GM21360 (cell line): ENCODE results near the gene YTHDF1.

Experiments used
- ATAC-seq: cut with Tn5 transposase; IDR thresholded peaks from one replicate; pipeline ENCODE4 v1.9.1; 2021; ENCODE audit warnings: mild to moderate bottlenecking, moderate library complexity; ENCODE audit not compliant: unreplicated experiment

Gene YTHDF1

DNA sequence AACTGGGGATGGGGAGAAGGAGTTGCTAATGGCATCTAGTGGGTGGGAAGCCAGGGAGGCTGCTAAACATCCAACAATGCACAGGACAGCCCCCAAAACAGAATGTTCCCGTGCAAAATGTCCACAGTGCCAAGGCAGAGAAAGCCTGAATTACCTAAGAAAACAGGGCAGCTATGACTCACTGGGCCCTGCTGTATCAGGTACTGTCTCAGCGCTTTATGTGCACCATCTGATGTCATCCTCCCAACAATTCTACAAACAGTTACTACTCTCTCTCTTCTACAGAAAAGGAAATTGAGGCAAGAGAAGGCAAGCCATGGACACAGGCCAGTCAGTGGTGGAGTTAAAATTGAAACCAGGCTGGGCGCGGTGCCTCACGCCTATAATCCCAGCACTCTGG is 3.1 kb downstream of the YTHDF1 start:
- ATAC-seq = no peak

DNA sequence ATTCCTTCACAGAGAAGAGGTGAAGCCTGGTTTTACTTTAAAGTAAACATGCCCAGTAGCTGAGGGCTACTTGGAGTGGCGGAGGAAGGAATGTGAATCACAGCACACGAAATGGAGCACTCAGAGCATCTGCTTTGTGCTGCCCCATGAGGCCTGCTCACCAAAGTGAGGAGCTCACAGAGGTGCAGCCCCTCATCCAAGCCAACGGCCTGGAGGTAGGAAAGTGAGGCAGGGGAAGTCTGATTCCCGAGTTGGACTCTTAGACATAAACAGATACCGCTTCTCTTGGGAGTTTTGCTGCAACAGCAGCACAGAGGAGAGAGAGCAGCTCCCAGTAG is 3.6 kb downstream of the YTHDF1 start:
- no peak for ATAC-seq

DNA sequence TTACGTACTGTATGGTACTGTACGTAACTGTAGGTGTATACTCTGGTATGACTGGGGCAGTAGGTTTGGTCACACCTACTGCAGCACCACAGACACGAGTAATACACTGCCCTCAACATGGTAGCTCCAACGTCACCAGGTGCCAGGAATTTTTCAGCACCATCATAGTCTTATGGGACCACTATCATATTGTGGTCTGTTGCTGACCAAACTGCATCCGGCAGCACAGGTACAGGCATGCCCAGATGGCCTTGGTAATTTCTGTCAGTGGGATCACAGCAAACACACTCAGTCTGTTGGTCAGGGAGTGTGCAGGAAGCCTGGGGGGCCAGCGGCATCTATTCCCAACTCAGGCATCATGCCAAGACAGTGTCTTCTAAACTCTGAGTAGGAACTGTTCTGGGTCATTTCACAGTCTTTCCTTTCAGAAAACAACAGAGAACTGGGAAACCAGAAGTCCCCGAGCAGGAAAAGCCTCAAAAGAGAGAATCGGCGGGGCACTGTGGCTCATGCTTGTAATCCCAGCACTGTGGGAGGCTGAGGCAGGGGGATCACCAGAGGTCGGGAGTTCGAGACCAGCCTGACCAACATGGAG is 5.8 kb downstream of the YTHDF1 start:
- ATAC-seq = no peak

DNA sequence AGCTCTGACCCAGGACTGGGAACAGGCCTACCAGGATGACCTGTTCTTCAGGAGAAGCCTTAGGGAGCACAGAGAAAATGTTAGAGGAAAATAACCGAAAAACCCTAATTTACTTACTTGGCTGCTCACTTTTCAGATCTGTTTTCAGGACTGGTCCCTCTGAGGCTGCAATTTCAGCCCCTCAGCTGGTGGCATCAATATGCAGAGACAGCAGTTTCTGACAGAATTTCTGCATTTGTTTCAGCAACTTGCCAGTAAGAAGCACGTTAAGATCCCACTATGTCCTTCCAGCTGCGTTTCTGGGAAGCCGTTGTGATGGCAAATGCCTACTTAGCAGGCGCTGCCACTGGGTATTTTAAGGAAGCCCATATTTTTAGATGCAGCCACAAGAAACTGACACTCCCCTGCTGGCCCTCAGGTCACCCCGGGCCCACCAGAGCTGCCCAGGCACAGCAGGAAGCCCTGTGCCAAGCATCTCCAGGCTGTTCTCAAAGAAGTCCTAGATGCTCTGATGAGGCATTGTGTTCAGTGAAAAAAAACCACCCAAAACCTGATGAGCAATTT is 7.5 kb downstream of the YTHDF1 start:
- ATAC-seq = no peak

DNA sequence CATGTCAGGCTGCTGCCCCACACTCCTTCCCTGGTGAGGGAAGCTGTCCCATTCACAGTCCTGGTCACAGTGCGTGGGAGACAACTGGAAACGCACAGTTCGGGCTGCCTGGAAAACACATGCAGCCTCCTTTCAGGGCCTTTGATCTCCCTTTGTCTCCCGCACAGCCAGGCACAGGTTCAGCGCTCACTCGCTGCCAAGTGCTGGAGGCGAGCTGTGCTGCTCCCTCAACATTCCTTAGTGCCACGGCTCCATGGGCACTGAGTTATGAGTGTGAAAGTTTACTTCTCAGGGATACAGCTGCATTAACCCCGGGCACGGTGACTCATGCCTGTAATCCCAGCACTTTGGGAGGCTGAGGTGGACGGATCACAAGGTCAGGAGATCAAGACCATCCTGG is 9.1 kb downstream of the YTHDF1 start:
- no peak for ATAC-seq

DNA sequence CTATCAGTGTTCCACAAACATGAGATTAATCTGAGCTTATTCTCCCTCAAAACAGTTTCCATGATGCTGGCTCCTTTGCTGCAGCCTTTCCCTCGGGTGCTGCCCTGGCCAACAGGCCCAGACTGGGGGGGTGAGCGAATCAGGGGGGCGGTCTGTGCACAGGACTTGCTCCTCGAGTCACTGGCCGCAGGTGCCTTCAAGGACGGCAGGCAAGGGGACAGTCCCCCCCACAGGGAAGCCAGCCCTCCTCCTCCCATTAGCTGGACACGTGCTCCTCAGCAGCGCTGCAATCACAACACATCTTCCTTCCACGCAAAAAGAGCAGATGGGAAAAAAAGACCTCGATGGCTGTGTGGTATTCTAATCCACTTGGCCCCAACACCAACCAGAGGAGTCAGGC is 10.0 kb downstream of the YTHDF1 start:
- no peak for ATAC-seq

DNA sequence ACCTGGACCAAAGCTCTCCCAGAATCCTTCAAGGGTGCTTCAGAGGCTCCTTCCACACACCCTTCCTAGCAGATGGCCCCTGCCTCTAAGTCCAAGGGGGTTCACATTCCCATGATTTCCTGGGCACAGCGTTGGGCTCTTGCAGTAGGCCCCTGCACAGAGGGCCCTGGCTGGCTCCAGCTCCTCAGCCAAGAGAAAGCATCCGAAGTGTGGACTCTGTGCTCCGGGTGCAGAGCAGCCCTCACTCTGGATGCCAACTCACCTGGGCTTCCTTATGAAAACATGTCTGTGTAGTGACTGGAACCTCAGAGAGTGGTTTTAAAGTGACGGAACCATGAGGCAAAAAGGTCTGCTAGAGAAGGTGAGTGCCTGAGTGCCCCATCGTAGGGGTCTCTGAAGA is 11.6 kb downstream of the YTHDF1 start:
- no peak for ATAC-seq

DNA sequence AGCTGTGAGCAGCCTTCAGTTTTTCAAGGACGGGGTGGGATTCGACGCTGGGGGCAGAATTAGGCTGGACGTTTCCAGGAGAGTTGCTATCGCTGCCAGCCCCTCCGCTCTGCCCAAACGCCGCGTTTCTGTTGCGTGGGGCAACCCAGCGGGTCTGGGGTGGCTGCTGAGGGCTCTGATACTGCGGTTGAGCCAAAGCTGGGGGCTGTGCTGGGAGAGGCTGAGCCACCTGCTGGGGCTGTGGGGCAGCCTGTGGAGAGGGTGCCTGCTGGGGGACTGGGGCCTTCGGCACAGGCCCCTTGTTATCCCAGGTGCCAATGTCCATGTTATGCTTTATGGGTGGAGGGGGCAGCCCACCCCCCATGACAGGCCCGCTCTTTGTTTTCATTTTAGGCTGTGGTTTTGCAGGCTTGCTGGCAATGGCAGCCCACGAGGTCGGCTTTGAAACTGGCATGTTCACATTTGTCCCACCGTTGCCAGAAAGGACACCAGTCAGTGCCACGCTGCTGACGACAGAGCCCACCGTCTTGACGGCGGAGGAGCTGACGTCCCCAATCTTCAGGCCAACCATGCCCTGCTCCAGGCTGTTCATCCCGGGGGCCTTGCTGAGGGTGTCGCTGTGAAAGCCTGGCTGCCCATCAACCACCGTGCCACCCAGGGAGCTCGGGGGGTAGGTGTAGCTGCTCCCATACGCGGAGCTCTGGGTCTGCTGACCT is 13.0 kb downstream of the YTHDF1 start:
- no peak for ATAC-seq

DNA sequence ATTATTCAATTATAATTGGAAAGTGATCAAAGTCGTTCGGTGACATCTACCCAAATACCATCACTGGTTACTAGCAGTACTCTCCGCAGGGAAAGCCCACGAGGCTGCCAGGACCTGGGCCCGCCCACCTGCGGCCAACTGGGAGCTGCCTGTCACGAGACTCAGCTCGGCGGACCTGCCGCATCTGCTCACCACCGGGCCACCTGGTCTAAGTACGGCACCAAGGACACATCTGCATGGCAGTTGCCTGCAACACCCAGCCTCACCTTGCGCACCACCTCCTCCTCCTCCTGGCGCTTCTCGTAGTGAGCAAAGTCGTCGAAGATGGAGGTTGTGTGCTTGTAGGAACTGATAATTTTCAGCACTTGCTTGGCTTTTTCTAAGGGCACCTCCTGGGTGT is 13.9 kb downstream of the YTHDF1 start:
- ATAC-seq = no peak

DNA sequence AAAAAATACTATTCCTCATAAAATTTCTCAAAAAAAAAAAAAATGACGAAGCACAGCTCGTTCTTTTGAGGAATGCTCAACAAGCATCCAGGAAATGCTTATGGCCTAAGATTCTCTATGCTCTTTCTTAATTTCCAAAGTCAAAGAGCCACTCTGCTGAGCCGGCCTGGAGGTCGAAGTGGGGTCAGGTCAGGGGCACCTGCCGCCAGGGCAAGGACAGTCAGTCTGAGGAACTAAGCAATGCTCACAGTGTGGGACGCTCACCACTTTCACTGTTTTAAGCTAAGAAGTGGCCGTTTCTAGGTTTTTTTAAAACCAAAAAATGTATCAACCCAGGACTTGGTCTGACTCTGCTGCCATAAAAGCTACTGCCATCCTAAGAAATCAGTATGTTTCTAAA is 17.3 kb downstream of the YTHDF1 start:
- no peak for ATAC-seq

DNA sequence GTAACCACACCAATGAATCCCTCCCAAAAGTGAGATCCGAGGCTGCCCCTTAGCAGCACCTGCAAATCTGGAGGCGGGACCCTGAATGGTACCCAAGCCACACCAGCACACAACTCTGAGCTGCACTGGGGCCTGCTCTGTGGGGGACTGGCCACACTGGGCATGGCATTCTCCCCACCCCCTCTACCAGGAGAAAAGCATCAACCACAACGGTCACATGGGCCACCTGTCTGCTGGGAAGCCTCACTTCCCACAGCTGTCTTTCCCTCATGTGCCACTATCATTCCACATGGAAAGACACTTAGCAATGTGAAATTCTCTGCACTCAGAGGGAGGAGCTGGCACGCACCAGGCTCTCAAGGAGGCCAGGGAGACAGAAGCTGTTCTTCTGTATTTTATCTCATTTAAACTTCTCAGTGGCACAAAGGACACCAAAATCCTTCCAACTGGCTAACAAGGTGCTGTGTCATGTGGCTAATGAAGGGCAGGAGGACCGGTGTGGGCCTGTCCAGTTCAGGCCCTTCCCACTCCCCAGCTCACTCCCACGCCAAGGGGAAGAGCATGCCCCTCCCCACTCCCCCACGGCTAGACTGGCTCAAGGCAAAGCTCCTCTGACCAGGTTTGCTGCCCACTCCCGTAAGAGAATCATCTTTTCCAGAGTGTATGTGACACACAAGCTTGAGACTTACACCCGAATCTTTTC is 19.0 kb downstream of the YTHDF1 start:
- ATAC-seq = no peak

DNA sequence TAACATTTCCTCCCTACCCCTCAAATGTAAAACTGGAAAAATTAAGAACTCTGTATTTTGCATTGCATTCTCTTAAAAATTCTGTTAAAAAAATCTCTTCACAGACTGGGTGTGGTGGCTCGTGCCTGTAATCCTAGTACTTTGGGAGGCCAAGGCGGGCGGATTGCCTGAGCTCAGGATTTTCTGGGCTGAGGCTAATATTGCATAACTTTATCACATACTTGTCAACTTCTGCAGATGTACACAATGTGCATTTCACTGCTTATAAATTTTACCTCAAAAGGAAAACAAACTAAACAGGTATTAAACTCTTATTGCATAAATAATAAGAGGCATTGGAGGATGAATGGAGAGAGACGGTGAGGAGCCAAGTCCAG is 21.1 kb downstream of the YTHDF1 start:
- ATAC-seq = no peak

DNA sequence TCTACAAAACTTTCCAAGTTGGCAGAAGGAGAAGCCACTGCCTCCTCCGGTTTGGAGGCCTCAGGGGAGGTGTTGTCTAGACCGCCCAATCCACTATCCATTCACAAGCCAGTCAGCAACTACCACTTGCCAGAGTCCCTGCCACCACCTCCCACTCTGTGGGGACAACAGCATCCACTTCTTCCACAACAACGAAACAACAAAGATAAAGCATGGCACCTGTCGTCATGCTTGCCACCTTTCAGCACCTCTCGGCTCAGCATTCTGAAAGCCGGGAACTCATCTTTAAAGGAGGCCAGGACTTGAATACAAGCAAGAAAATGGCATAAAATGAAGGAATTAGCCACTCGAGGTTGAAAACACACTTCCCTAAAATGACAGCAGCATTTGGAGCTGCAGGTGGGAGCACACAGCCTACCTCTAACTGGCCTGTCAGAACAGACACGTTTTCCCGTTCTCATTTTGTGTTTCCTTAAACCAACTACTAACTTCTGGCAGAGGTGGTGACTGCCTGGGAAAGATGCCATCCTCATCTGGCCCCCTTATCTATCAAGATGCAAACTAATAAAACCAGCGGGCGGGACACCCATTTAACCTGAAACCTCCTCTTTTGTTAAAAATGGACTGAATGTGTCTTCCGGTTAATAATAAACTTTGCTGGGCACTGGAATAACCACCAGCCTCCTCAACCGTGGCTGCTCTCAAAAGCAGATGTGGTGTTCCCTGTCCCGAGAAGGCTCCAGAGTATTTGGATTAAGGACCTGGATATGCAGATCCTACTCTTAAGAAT is 21.7 kb downstream of the YTHDF1 start:
- ATAC-seq = no peak

DNA sequence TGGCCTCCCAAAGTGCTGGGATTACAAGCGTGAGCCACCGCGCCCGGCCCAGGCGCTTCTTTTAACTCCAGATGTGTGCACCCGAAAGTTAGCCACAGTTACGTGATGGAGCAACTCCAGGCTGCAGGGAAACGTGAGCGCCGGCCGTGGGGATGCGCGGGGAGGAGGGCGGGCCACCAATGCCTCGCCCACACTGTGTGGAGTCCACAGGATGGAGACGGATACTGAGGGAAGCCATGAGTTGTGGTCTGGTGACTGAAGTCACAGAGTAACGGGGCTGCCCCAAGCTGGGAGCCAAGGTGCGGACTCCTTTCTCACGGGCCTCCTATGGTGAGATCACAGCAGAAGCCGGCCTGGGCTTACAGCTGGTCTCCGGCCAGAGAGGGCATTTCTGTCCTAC is 23.2 kb downstream of the YTHDF1 start:
- ATAC-seq = no peak

DNA sequence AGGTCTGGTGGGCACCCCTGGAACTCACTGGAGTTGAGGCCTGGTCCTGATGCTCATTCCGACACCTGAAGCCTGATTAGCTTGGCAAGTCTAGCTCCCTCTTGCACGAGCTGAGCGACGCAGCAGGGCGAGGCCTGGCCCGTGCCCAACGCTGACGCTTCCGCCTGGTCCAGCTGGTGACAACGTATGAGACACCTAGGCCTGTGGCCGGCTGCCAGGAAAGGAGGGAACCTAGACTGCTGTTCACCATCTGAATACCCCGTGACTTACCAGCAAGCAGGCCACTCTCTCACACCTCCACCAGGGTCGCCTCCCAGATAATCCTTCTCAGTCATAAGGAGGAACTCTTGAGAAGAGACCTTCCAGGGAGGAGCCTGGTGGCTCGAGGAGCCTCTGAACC is 24.5 kb downstream of the YTHDF1 start:
- ATAC-seq = no peak

DNA sequence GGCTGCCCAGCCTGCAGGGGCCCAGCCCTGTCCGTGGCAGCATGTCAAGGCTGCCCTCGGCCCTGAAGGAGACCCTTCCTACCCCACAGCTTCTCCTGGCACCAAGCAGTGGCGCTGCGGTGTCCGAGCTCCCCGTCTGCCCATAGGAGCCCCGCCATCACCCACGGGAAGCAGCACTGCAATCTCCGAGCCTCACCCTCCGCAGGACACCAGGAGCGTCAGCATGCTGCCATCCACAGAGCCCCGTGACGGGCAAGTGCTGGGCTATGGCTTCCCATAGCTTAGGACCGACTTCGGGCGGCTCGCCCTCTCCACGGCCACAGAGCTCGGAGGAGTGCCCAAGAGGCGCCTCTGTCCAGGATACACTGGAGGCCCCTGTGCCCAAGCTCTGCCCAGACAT is 25.1 kb downstream of the YTHDF1 start:
- no peak for ATAC-seq

DNA sequence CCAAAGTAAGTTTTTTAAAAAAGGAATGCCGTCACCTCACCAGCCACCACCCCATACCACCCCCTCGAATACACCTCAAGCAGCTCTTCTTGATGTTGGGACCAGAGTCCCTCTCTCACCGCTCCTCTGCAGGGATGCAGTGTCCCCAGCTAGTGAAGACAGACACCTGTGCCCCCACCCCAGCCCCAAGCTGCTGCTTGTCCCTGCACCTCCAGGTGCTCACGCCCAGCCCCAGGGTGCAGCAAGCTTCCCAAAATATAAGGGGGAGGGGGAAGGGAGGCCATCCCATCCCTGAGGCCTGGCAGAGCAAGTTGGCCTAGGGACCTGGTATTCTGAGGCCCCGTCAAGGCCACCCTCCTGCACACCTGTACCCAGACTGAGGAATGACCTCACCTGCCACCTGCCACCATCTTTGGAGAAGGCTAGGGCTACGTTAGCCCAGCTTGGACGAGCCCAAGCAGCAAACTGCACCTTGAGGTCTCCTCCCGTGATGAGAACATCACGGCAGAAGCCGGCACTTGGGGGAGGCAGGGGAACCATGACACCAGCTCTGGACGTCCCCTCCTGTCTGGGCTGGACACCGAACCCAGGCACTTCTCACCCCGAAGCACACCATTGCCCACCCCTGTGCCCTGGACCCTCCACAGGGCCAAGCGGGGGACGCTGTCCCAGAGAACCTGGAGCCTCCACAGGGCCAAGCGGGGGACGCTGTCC is 25.9 kb downstream of the YTHDF1 start:
- ATAC-seq = no peak

DNA sequence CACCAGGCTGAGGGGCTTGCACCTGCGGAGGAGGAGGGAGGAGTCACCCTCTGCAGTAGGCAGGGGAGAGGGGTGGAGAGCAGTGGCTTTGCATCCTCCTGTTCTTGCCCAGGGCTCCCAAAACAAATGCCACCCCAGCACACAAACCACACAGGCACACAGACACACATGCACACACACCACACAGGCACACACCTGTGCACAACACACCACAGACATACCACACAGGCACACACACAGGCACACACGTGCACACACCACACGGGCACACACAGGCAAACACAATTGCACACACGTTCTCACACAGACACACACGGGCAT is 26.6 kb downstream of the YTHDF1 start:
- no peak for ATAC-seq

DNA sequence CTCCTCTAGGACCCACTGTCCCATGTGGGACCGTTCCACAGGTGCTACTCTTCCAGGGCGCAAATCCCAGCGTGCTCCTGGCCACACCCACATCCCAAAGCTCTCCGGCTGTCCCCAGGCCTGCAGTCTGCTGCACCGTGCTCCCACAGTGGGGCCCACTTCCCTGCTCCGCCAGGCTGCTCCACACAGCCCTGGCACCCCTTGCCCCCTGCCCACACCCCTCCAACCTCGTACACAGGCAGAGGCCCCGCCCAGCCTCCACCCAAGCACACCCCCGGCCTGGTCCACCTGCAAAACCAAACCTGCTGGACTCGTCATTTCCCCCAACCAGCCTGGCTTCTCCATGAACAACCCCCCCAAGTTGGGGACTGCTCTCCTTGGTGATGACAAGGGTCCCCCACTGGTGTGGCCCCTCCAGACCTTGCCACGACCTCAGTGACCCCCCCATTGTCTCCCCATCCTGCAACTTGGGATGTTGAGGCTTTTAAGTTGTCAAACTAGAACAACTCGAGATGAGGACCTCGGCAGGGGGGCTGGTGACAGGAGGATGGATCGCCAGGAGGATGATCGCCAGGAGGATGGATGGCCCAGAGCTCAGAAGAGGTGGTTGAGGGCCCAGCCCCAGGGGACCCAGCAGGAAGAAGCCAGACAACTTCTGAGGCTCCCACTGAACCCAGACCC is 27.1 kb downstream of the YTHDF1 start:
- ATAC-seq = no peak

DNA sequence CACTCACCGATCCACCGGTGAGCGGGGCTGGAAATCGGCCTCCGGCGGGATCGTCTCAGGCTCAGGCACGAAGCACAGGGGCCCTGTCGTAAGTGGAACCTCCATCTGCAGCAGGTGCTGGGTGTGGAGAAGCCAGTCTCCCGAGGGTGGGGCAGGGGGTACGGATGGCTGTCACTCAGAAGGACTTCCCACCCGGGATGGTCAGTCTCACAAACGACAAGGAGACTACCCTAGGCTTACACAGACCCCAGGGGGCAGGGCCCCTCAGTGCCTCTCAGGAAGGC is 27.8 kb downstream of the YTHDF1 start:
- ATAC-seq = no peak
